ENCODE measurements around the gene RNF212.

DNA sequence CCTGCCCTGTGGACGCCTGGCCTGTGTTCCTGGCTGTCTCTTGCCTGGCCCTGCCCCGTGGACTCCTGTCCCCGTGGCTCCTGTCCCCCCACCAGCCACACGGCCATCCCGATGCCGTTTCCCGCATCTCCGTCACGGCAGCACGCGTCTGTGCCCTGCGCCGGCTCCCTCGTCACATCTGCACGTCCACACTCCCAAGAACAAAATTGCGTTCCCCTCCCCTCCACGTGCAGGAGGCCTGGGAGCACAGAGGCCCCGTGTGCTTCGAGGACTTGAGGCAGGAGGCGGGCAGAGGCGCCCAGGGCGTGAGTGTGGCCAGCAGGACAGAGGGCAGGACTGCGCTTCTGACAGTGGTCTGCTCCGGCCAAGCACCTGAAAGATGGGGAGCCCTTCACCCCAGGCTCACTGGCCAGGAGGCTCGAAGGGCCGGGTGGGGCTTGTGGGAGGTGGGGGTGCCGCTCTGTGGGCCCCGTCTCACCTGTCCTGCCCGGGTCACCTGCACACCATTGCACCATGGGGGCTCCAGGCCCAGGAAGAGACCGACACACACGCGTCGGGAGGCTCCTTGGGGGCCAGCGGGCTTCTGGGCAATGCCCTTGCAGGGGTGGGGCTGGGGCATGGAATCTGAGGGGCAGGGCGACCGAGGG lies 84.7 kb downstream of the RNF212 start:
- TF ChIP-seq EZH2 (IDR thresholded peaks at IDR 0.05; ENCODE audit: insufficient read depth, poor library complexity, severe bottlenecking) (no peak), EZH2phosphoT487 (IDR thresholded peaks at IDR 0.05; ENCODE audit: insufficient read depth, low read depth) (no peak)

Measured in GM23248 (cell line).